ENCODE results near the gene C17orf75. TPM values are rescaled to one million over a fixed set of nuclear protein-coding genes. Genes with fewer than 3 reads are reported as not detected.

Gene C17orf75
- total and polyA plus RNA-seq, 12 donors = 10.7 to 25.6 (median 21.0) TPM

DNA sequence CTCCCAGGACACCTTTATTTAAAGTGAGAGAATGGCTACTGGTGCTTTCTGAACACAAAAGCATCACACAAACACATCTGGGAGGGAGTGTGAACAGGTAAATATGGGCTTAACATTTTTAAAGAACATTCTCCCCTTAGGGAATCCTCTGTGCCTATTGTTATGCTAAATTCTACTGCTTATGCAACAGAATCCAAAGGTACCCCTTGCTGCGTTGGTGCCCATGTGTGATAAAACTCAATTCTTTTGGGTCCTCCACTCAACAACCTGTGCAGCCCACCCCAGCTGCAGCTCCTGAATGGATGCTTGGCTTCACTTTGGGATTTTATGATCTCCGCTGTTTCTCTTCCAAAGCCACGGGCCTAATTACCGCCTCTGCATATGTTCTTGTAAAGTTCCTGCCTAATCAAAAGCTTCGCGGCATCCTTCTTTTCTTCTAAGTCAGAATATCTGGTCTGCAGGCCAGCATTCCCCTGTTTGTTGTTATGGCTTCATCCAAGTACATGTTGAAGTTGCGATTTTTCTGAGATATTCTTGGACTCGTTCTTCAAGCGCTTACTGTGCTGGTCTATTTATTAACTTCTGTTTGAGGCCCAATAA lies 52.4 kb downstream of the C17orf75 start:
- DNase-seq (no peak), ATAC-seq (no peak)
- H3K9me3 ChIP-seq = no peaks in the 10 kb centered on the region
- H3K27me3 ChIP-seq = peaks cover 0 to 12% (median 3%) of the 10 kb centered on the region in 7 donors
- H3K4me1 ChIP-seq = peaks cover 0 to 10% (median 0%) of the 10 kb centered on the region in 9 donors
- intact Hi-C loops (cut with DNase I) = no loop called here
- WGBS, 2 donors = 75 to 88% methylated on average over 9 of the region's 9 CpGs
- H3K27ac ChIP-seq = no peak overlapping the region
- no peaks in the 10 kb centered on the region for H3K36me3 ChIP-seq
- no peak overlapping the region for H3K4me3 ChIP-seq
- TF ChIP-seq, protein P1, sequence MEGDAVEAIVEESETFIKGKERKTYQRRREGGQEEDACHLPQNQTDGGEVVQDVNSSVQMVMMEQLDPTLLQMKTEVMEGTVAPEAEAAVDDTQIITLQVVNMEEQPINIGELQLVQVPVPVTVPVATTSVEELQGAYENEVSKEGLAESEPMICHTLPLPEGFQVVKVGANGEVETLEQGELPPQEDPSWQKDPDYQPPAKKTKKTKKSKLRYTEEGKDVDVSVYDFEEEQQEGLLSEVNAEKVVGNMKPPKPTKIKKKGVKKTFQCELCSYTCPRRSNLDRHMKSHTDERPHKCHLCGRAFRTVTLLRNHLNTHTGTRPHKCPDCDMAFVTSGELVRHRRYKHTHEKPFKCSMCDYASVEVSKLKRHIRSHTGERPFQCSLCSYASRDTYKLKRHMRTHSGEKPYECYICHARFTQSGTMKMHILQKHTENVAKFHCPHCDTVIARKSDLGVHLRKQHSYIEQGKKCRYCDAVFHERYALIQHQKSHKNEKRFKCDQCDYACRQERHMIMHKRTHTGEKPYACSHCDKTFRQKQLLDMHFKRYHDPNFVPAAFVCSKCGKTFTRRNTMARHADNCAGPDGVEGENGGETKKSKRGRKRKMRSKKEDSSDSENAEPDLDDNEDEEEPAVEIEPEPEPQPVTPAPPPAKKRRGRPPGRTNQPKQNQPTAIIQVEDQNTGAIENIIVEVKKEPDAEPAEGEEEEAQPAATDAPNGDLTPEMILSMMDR (IDR thresholded peaks at IDR 0.05) = no peak

DNA sequence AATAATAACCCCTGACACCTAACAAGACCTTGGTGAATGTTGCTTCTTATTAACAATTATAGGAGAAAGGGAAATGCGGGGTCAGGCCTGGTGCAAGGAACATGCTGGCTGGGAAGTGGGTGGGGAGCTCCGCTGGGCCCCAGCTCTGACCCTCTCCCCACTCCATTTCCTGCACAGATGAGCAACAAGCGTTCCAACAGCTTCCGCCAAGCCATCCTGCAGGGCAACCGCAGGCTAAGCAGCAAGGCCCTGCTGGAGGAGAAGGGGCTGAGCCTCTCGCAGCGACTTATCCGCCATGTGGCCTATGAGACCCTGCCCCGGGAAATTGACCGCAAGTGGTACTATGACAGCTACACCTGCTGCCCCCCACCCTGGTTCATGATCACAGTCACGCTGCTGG lies 53.4 kb downstream of the C17orf75 start:
- DNase-seq (no peak), ATAC-seq (no peak)
- Histone ChIP-seq H3K27ac (no peak overlapping the region), H3K27me3 (peaks cover 0 to 19% (median 11%) of the 10 kb centered on the region in 7 donors), H3K4me1 (peaks cover 0 to 10% (median 4%) of the 10 kb centered on the region in 9 donors), H3K4me3 (no peak overlapping the region), H3K36me3 (no peaks in the 10 kb centered on the region), H3K9me3 (no peaks in the 10 kb centered on the region)
- TF ChIP-seq, protein P1 (IDR thresholded peaks at IDR 0.05) = no peak
- intact Hi-C loops (cut with DNase I) = no loop called here
- WGBS, 2 donors = 68 to 69% methylated on average over 11 of the region's 11 CpGs

DNA sequence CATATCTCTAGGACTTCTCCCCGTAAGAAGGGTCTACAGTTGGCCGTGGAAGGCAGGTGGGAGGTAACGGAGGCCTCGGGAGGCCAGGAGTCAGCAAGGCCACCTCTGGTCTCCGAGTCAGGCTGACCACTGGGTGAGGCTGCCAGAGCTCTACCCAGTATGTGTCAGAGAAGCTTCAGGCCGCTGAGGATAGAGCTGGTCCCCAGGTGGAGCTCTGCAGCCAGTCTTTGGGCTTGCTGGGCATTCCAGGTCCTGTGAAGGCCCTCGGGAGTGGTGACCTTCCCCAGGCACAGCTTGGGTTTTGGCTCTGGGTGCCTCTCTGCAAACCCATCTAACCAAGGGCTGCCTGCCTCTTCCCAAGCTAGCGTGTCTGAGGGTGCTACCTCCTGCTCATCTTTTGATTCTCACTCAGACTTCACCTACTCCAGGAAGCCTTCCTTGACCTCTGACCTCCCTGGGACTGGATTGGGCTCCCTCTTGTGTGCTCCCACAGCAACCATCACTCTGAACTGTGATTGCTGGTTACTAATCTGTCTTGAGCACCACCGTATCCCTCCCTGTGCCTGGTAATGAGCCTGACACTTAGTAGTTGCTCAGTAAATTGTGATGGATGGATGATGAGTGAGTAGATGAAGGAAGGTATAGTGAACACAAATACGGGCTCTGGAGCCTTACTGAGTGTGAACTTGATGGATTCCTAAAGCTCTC lies 54.0 kb downstream of the C17orf75 start:
- H3K9me3 ChIP-seq = no peaks in the 10 kb centered on the region
- peaks cover 0 to 10% (median 4%) of the 10 kb centered on the region in 9 donors for H3K4me1 ChIP-seq
- TF ChIP-seq, protein P1 (IDR thresholded peaks at IDR 0.05) = no peak
- intact Hi-C loops (cut with DNase I) = no loop called here
- no peak overlapping the region for H3K27ac ChIP-seq
- 88 to 92% methylated on average over 10 of the region's 10 CpGs for WGBS, 2 donors
- H3K27me3 ChIP-seq = peaks cover 0 to 19% (median 12%) of the 10 kb centered on the region in 7 donors
- no peak overlapping the region for H3K4me3 ChIP-seq
- DNase-seq = no peak
- ATAC-seq = no peak
- no peaks in the 10 kb centered on the region for H3K36me3 ChIP-seq

DNA sequence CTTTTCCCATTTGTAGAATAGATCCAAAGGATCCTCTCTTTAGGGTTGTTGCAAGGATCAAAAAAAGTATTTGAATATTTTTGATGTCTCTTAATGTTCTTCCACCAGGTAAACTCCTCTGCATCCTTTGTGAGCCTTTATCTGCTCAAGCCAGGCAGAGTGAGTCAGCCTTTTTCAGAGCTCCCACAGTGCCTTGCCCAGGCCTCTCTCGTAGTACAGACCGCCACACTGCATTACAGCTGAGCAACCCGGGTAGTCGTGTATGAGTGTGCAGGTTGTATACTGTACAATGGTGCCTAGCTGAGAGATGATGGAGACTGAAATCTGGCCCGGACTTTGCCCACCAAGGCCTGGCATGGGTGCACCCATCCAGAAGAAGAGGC lies 55.5 kb downstream of the C17orf75 start:
- intact Hi-C loops (cut with DNase I) = no loop called here
- DNase-seq (no peak), ATAC-seq (no peak)
- Histone ChIP-seq H3K4me1 (peaks cover 0 to 11% (median 4%) of the 10 kb centered on the region in 9 donors), H3K27ac (no peak overlapping the region), H3K9me3 (no peaks in the 10 kb centered on the region), H3K4me3 (no peak overlapping the region), H3K36me3 (no peaks in the 10 kb centered on the region), H3K27me3 (peaks cover 0 to 23% (median 12%) of the 10 kb centered on the region in 7 donors)
- TF ChIP-seq, protein P1 (IDR thresholded peaks at IDR 0.05) = no peak
- WGBS, 2 donors = 86 to 92% methylated on average over 5 of the region's 5 CpGs

Data from heart right ventricle (tissue), 16 donors.